GM12878 (cell line): Measurements from ENCODE around the gene SKIC8. TPM values are rescaled to one million over a fixed set of nuclear protein-coding genes. Genes with fewer than 3 reads are reported as not detected.

Source experiments
- ATAC-seq: fragments of 200-7000 bp; cut with Tn5 transposase; 3 replicates; pipeline ENCODE4 v1.9.1; 2020; ENCODE audit warnings: mild to moderate bottlenecking, moderate library complexity
- BruUV-seq: library from RNA; stranded (reverse); fragments of 400-500 nt; replicated peaks from 2 replicates; lab custom pipeline; 2021; lab: Mats Ljungman, UMichigan
- CTCF ChIA-PET: fragments of 300-600 bp; sonication (Branson Sonifier 250); formaldehyde crosslinking; extraction: SDS; loops from one replicate; lab custom pipeline; 2021; ENCODE audit warnings: inconsistent platforms; lab: Yijun Ruan, JAX
- POLR2A ChIA-PET: fragments of 350-600 bp; formaldehyde crosslinking; extraction: SDS; loops from one replicate; lab custom pipeline; 2021; ENCODE audit warnings: inconsistent platforms; lab: Charles Lee
- RAD21 ChIA-PET: fragments of 300-600 bp; sonication (Branson Sonifier 250); formaldehyde crosslinking; loops from one replicate; lab custom pipeline; 2023; ENCODE audit warnings: antibody characterized with exemption; ENCODE audit not compliant: unreplicated experiment; lab: Charles Lee
- SMC1A ChIA-PET: fragments of 300-600 bp; sonication (Branson Sonifier 250); formaldehyde crosslinking; loops from one replicate; lab custom pipeline; 2023; ENCODE audit not compliant: unreplicated experiment, uncharacterized antibody; lab: Charles Lee
- DNase-seq: peaks from one replicate; pipeline ENCODE4 v3.0.0-alpha.2; 2011; ENCODE audit warnings: low read depth, low spot score
- FAIRE-seq: peaks from 3 replicates; lab custom pipeline; 2011; peaks lifted over from hg19 to GRCh38; lab: Jason Lieb, UNC
- H2AFZ ChIP-seq: 2 replicates; pipeline ENCODE4 v1.6.0; 2011; ENCODE audit warnings: low read depth, low read length, control low read depth; ENCODE audit not compliant: control insufficient read depth
- H3K27ac ChIP-seq: 2 replicates; pipeline ENCODE4 v1.5.1; 2011; ENCODE audit warnings: control low read depth; ENCODE audit not compliant: control insufficient read depth, insufficient read depth
- H3K27me3 ChIP-seq, 2 experiments: replicated peaks in 1 of 2; 2 replicates each; pipeline versions ENCODE4 v1.6.0 to v1.6.1; 2011; ENCODE audit warnings: low read length in 1 of 2; ENCODE audit not compliant: control insufficient read depth in 2 of 2, insufficient read depth in 2 of 2
- H3K36me3 ChIP-seq, 2 experiments: 2 replicates each; pipeline ENCODE4 v1.5.1; 2011; ENCODE audit warnings: low read length in 1 of 2; ENCODE audit not compliant: control insufficient read depth in 2 of 2, insufficient read depth in 2 of 2
- H3K4me1 ChIP-seq: 2 replicates; pipeline ENCODE4 v1.6.1; 2011; ENCODE audit warnings: mild to moderate bottlenecking, low read length, moderate library complexity, mixed read lengths; ENCODE audit not compliant: control insufficient read depth, insufficient read depth
- H3K4me2 ChIP-seq: 2 replicates; pipeline ENCODE4 v1.6.0; 2011; ENCODE audit warnings: control low read depth; ENCODE audit not compliant: control insufficient read depth, insufficient read depth
- H3K4me3 ChIP-seq: fragments of 200-600 bp; sonication (generic); 2 replicates; pipeline ENCODE4 v1.5.1; 2016
- H3K79me2 ChIP-seq: 2 replicates; pipeline ENCODE4 v1.6.0; 2011; ENCODE audit warnings: low read length; ENCODE audit not compliant: control insufficient read depth, insufficient read depth
- H3K9ac ChIP-seq: 2 replicates; pipeline ENCODE4 v1.8.0; 2011; ENCODE audit warnings: low read length, control low read depth, mixed read lengths; ENCODE audit not compliant: control insufficient read depth, insufficient read depth
- H3K9me3 ChIP-seq: replicated peaks from 3 replicates; pipeline ENCODE4 v1.5.1; 2011; ENCODE audit warnings: mild to moderate bottlenecking, low read length; ENCODE audit not compliant: control insufficient read depth, insufficient read depth
- H4K20me1 ChIP-seq: 2 replicates; pipeline ENCODE4 v1.6.0; 2011; ENCODE audit not compliant: control insufficient read depth, insufficient read depth
- ATF7 ChIP-seq: fragments of 450-650 bp; IDR thresholded peaks from 2 replicates; pipeline ENCODE4 v1.6.1; 2016; ENCODE audit warnings: low read depth, mild to moderate bottlenecking
- BMI1 ChIP-seq: fragments of 450-650 bp; IDR thresholded peaks from 2 replicates; pipeline ENCODE4 v1.6.1; 2016; ENCODE audit warnings: mild to moderate bottlenecking, moderate library complexity, borderline replicate concordance
- CBX3 ChIP-seq: fragments of 200-600 bp; sonication (generic); IDR thresholded peaks from 2 replicates; pipeline ENCODE4 v1.6.1; 2016; ENCODE audit warnings: low read depth, borderline replicate concordance
- ELK1 ChIP-seq: IDR thresholded peaks from 2 replicates; pipeline ENCODE4 v1.6.1; 2012; ENCODE audit warnings: low read depth, low read length, improper control_type of control experiment
- HDGF ChIP-seq: fragments of 450-650 bp; IDR thresholded peaks from 2 replicates; pipeline ENCODE4 v1.6.1; 2016; ENCODE audit warnings: antibody characterized with exemption
- IRF3 ChIP-seq: fragments of 450-650 bp; IDR thresholded peaks from 2 replicates; pipeline ENCODE4 v1.6.1; 2014; ENCODE audit warnings: mild to moderate bottlenecking
- JUND ChIP-seq: IDR thresholded peaks from 2 replicates; pipeline ENCODE4 v1.6.1; 2012; ENCODE audit warnings: low read depth, mild to moderate bottlenecking, low read length, improper control_type of control experiment, moderate library complexity
- MEF2A ChIP-seq: IDR thresholded peaks from 2 replicates; pipeline ENCODE4 v1.6.1; 2011; ENCODE audit warnings: low read depth, mild to moderate bottlenecking, low read length, moderate library complexity; ENCODE audit not compliant: insufficient read depth
- POU2F2 ChIP-seq: IDR thresholded peaks from 3 replicates; pipeline ENCODE4 v1.6.1; 2011; ENCODE audit warnings: low read depth, mild to moderate bottlenecking, low read length, borderline replicate concordance
- SUZ12 ChIP-seq: fragments of 200-600 bp; sonication (generic); IDR thresholded peaks from one replicate; pipeline ENCODE4 v1.6.1; 2018; ENCODE audit warnings: antibody characterized with exemption, mild to moderate bottlenecking; ENCODE audit not compliant: unreplicated experiment
- ZNF207 ChIP-seq: fragments of 450-650 bp; IDR thresholded peaks from 2 replicates; pipeline ENCODE4 v1.6.1; 2014; ENCODE audit warnings: antibody characterized with exemption, mild to moderate bottlenecking, borderline replicate concordance
- ZZZ3 ChIP-seq: IDR thresholded peaks from 2 replicates; pipeline ENCODE4 v1.6.1; 2011; ENCODE audit warnings: low read depth; ENCODE audit not compliant: control insufficient read depth, insufficient read length
- WGBS: methylation state at CpG from one replicate; pipeline ENCODE4 v1.1.6; 2016; ENCODE audit warnings: low lambda C conversion rate; ENCODE audit not compliant: insufficient replicate concordance, insufficient coverage; ENCODE audit errors: missing lambda C conversion rate; 5-methylcytosine and 5-hydroxymethylcytosine counted together
- in situ Hi-C: fragments of 300-500 bp; cut with MboI; formaldehyde crosslinking; loops from 9 replicates; pipeline ENCODE4 v1.14.3; 2018; ENCODE audit warnings: mixed read lengths
- intact Hi-C: fragments of 100-400 bp; cut with micrococcal nuclease; formaldehyde crosslinking; loops from one replicate; pipeline ENCODE4 v1.14.2; 2022; ENCODE audit not compliant: unreplicated experiment
- polyA plus RNA-seq, 11 experiments: library from polyadenylated mRNA; depleted of rRNA in 4 of 11; unstranded in 6 of 11; stranded (reverse) in 5 of 11; fragments of >200 nt; fragmentation: Nextera tagmentation in 4 of 11; fragmentation: Illumina TruSeq in 1 of 11; extraction: Ambion mirVana in 4 of 11; extraction: Trizol in 1 of 11; gene quantifications; 1 replicate in 1 of 11; 2 replicates in 10 of 11; pipeline versions ENCODE4 v1.2.1 to v1.2.3, GENCODE V29; 2011 to 2016; ENCODE audit warnings: inconsistent platforms in 2 of 11, missing spikeins in 2 of 11, low read depth in 1 of 11
- total RNA-seq, 4 experiments: library from RNA; depleted of rRNA in 3 of 4; stranded (reverse); fragments of >200 nt in 3 of 4; fragmentation: Illumina TruSeq in 1 of 4; extraction: Trizol in 1 of 4; gene quantifications; 2 replicates each; pipeline versions ENCODE4 v1.2.1 to v1.2.3, GENCODE V29; 2013 to 2021

SKIC8 gene
- total and polyA plus RNA-seq, 10 of the 15 experiments (the other 5 are each of a cell fraction or from before 2014, with no cell fraction given), result 57.0 to 288 (median 128) TPM

GRCh38 chr15:78255421-78256043 lies 43.9 kb downstream of the SKIC8 start:
- CTCF ChIA-PET, result no interaction called here
- Histone ChIP-seq H3K4me2 (no peak overlapping the region), H3K27ac (no peak overlapping the region), H3K4me3 (no peak overlapping the region), H3K4me1 (no peaks in the 10 kb centered on the region), H4K20me1 (no peaks in the 10 kb centered on the region), H3K9ac (no peak overlapping the region), H3K79me2 (no peaks in the 10 kb centered on the region), H3K27me3 (no peaks in the 10 kb centered on the region), H3K36me3 (no peaks in the 10 kb centered on the region), H3K9me3 (no peaks in the 10 kb centered on the region), H2AFZ (no peak overlapping the region)
- 75% methylated on average over 1 of the region's 1 CpG for WGBS
- in situ Hi-C loops, result no loop called here
- SMC1A ChIA-PET, result no interaction called here
- POLR2A ChIA-PET, result no interaction called here
- DNase-seq (no peak), ATAC-seq (no peak), FAIRE-seq (no peak)
- TF ChIP-seq ELK1, result no peak
- no TSS peak for BruUV-seq
- RAD21 ChIA-PET, result no interaction called here
- intact Hi-C loops, result no loop called here

- FAIRE-seq (no peak), ATAC-seq (no peak), DNase-seq (no peak)
- TF ChIP-seq BMI1, result no peak
- no peak for TF ChIP-seq POU2F2
- no peak for TF ChIP-seq ATF7
- TF ChIP-seq JUND, result no peak
- TF ChIP-seq IRF3, result no peak
- no peak for TF ChIP-seq ZZZ3
- TF ChIP-seq CBX3, result no peak
- TF ChIP-seq ZNF207, result no peak
- TF ChIP-seq MEF2A, result no peak
- TF ChIP-seq HDGF, result no peak
- no peak for TF ChIP-seq SUZ12
- in situ Hi-C loops, result no loop called here
- Histone ChIP-seq H3K4me2 (no peak overlapping the region), H2AFZ (no peak overlapping the region), H3K4me1 (no peaks in the 10 kb centered on the region), H3K4me3 (no peak overlapping the region), H3K27ac (no peak overlapping the region), H3K9me3 (no peaks in the 10 kb centered on the region), H3K27me3 (0 out of 4 replicates have a peak, but pooled peaks cover 0 to 1% of the 10 kb centered on the region in 2 experiments), H4K20me1 (no peaks in the 10 kb centered on the region), H3K79me2 (no peaks in the 10 kb centered on the region), H3K36me3 (no peaks in the 10 kb centered on the region), H3K9ac (no peak overlapping the region)
- 43% methylated on average over 9 of the region's 9 CpGs for WGBS
- ChIA-PET POLR2A (no interaction called here), CTCF (interaction anchor here (1.0 to 1.2 kb wide), 2 partner anchors 15 to 20 kb away, joined by 3 to 4 read pairs; no protein-coding TSS in a partner anchor), RAD21 (interaction anchor here (1.0 kb wide), 1 partner anchor 119 kb away, joined by 3 read pairs; no protein-coding TSS in a partner anchor), SMC1A (no interaction called here)
- no TSS peak for BruUV-seq
- intact Hi-C loops, result no loop called here
Measured at GRCh38 chr15:78251136-78251535, 48.3 kb downstream of the SKIC8 start.
